Measurements from ENCODE around the gene ARVCF. TPM values are rescaled to one million over a fixed set of nuclear protein-coding genes. Genes with fewer than 3 reads are reported as not detected.

Gene ARVCF
- total RNA-seq, 1 donor from 2014 or later, result 19.2 TPM

DNA sequence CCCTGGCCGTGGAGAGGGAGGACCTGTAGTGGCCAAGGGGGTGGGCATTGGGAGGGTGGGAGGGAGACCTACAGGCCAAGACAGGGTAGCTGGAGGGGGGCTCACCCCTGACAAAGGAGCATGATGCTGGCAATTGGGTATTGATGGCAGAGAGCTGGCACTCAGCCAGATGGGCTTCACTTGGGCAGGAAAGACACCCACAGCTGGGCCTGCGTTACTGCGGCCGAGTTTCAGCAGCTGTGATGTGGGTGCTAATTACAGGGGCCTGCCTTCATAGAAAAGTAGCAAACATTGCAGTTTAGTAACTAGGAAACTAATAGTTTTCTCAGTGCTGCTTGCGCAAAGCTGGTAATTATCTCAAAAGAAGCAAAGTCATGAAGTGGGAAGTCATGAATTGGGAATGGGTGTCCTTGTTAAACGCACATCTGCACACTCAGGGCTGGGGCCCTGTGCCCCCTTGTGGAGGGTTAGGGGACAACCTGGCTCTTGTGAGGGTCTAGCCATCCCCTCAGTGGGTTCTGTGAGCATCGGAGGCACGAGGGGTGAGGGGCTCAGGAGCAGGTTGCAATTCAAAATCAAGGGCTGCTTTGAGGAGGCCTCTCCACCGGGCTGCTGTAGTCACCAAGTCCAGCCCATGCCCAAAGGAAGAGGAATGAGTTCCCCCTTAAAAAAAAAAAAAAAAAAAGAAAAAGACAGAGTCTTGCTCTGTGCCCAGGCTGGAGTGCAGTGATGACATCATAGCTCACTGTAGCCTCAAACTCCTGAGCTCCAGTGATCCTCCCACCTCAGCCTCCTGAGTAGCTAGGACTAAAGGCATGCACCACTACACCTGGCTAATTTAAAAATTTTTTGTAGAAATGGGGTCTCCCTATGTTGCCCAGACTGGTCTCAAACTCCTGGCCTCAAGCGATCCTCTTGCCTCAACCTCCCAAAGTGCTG, 50.6 kb downstream of the ARVCF start:
- TF ChIP-seq, protein P1, sequence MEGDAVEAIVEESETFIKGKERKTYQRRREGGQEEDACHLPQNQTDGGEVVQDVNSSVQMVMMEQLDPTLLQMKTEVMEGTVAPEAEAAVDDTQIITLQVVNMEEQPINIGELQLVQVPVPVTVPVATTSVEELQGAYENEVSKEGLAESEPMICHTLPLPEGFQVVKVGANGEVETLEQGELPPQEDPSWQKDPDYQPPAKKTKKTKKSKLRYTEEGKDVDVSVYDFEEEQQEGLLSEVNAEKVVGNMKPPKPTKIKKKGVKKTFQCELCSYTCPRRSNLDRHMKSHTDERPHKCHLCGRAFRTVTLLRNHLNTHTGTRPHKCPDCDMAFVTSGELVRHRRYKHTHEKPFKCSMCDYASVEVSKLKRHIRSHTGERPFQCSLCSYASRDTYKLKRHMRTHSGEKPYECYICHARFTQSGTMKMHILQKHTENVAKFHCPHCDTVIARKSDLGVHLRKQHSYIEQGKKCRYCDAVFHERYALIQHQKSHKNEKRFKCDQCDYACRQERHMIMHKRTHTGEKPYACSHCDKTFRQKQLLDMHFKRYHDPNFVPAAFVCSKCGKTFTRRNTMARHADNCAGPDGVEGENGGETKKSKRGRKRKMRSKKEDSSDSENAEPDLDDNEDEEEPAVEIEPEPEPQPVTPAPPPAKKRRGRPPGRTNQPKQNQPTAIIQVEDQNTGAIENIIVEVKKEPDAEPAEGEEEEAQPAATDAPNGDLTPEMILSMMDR (IDR thresholded peaks at IDR 0.05; ENCODE audit: insufficient read depth, low read length, severe bottlenecking), result peak; percentile 36
- no peak for DNase-seq (ENCODE audit: low read depth)
- H3K4me3 ChIP-seq (ENCODE audit: low read depth, low read length), result no peak overlapping the region

GRCh38 chr22:19964701-19965386, 51.8 kb downstream of the ARVCF start:
- FAIRE-seq (no peak), DNase-seq (ENCODE audit: low read depth) (no peak)
- TF ChIP-seq, protein P1 (IDR thresholded peaks at IDR 0.05; ENCODE audit: insufficient read depth, low read length, severe bottlenecking), result no peak
- Histone ChIP-seq H3K4me3 (ENCODE audit: low read depth, low read length) (no peak overlapping the region), H3K36me3 (ENCODE audit: control insufficient read depth, insufficient read depth, low read length) (peaks cover 30% of the 10 kb centered on the region), H3K27me3 (ENCODE audit: control insufficient read depth, insufficient read depth, low read length) (no peaks in the 10 kb centered on the region)

More for the DNA sequence above, 50.6 kb downstream of the ARVCF start:
- FAIRE-seq, result no peak
- Histone ChIP-seq H3K36me3 (ENCODE audit: control insufficient read depth, insufficient read depth, low read length) (peaks cover 30% of the 10 kb centered on the region), H3K27me3 (ENCODE audit: control insufficient read depth, insufficient read depth, low read length) (no peaks in the 10 kb centered on the region)

DNA sequence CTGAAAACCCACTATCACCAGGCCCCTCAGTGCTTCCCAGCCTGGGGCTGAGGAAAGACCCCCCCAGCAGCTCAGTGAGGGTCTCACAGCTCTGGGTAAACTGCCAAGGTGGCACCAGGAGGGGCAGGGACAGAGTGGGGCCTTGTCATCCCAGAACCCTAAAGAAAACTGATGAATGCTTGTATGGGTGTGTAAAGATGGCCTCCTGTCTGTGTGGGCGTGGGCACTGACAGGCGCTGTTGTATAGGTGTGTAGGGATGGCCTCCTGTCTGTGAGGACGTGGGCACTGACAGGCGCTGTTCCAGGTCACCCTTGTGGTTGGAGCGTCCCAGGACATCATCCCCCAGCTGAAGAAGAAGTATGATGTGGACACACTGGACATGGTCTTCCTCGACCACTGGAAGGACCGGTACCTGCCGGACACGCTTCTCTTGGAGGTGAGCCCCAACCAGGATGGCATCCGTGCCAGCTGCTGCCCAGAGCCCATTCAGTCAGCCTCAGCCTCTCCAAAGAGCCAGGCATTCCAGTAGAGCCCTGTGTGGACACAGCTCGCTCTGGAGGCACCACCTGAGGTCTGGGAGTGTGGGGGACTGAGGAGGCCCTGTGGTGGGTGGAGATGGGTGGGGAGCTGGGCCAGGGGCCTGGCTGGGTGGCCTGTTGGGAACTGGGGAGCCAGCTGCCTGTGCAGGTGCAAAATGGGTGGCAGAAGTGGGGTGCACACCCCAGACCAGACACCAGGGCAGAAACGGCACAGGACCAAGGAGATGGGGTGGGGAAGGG, 52.6 kb downstream of the ARVCF start:
- Histone ChIP-seq H3K27me3 (ENCODE audit: control insufficient read depth, insufficient read depth, low read length) (no peaks in the 10 kb centered on the region), H3K4me3 (ENCODE audit: low read depth, low read length) (no peak overlapping the region), H3K36me3 (ENCODE audit: control insufficient read depth, insufficient read depth, low read length) (peaks cover 30% of the 10 kb centered on the region)
- FAIRE-seq (no peak), DNase-seq (ENCODE audit: low read depth) (no peak)
- TF ChIP-seq, protein P1 (IDR thresholded peaks at IDR 0.05; ENCODE audit: insufficient read depth, low read length, severe bottlenecking), result no peak

DNA sequence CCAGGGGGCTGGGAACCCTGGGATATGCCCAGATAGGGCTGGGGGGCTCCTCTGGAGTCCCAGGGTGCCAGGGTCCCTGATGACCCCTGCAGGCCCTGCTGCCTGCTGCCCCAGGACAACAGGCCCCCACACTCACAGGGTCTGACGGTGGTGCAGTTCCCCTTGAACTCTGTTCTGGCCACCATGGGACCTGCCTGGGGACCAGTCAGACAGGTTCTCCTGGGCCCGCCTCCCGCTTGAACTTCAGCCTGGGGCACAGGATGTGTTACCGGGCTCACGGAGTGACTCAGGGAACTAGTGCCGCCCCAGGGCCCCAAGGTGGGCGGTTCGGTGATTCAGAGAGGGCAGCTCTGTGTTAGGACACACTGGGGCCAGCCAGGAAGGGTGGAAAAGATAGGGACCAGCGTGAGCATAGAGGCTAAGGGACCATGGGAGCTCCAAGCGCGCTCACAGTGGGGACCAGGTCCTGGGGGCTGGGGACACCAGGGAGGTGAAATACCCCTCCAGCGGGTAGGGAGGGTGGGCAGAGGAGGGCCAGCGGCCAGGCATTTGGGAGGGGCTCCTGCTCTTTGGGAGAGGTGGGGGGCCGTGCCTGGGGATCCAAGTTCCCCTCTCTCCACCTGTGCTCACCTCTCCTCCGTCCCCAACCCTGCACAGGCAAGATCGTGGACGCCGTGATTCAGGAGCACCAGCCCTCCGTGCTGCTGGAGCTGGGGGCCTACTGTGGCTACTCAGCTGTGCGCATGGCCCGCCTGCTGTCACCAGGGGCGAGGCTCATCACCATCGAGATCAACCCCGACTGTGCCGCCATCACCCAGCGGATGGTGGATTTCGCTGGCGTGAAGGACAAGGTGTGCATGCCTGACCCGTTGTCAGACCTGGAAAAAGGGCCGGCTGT, 53.5 kb downstream of the ARVCF start:
- no peak for FAIRE-seq
- DNase-seq (ENCODE audit: low read depth), result peak; percentile 90
- Histone ChIP-seq H3K4me3 (ENCODE audit: low read depth, low read length) (peak overlapping the region; percentile 35), H3K36me3 (ENCODE audit: control insufficient read depth, insufficient read depth, low read length) (peaks cover 28% of the 10 kb centered on the region), H3K27me3 (ENCODE audit: control insufficient read depth, insufficient read depth, low read length) (no peaks in the 10 kb centered on the region)
- TF ChIP-seq, protein P1 (IDR thresholded peaks at IDR 0.05; ENCODE audit: insufficient read depth, low read length, severe bottlenecking), result no peak
